DMS53 treated with DMSO at 0.1 percent for 48 hours (cell line): ENCODE results near the gene ZNF516.

Experiments
- DNase-seq: peaks from one replicate; lab custom pipeline; 2025; ENCODE audit not compliant: unreplicated experiment; lab: John Stamatoyannopoulos, UW

ZNF516 gene

GRCh38 chr18:76443519-76444445, 51.3 kb downstream of the ZNF516 start:
- DNase-seq = no peak

- no peak for DNase-seq
These were observed 52.5 kb downstream of the ZNF516 start for GRCh38 chr18:76442413-76443171.

- DNase-seq = no peak
These were observed 53.2 kb downstream of the ZNF516 start for GRCh38 chr18:76441668-76442412.

- DNase-seq = no peak
These were observed 53.9 kb downstream of the ZNF516 start for GRCh38 chr18:76441002-76441667.

GRCh38 chr18:76437910-76438309, 57.1 kb downstream of the ZNF516 start:
- DNase-seq = no peak

GRCh38 chr18:76437011-76437410, 58.0 kb downstream of the ZNF516 start:
- no peak for DNase-seq

- DNase-seq = no peak
These were observed 58.7 kb downstream of the ZNF516 start for GRCh38 chr18:76436342-76436741.

- no peak for DNase-seq
These were observed 59.6 kb downstream of the ZNF516 start for GRCh38 chr18:76435316-76435989.

- DNase-seq = no peak
These were observed 60.6 kb downstream of the ZNF516 start for GRCh38 chr18:76434452-76434851.

- no peak for DNase-seq
These were observed 61.3 kb downstream of the ZNF516 start for GRCh38 chr18:76433788-76434187.

GRCh38 chr18:76432970-76433767, 61.9 kb downstream of the ZNF516 start:
- DNase-seq = no peak

GRCh38 chr18:76432274-76432755, 62.7 kb downstream of the ZNF516 start:
- no peak for DNase-seq

GRCh38 chr18:76431437-76432273, 63.4 kb downstream of the ZNF516 start:
- DNase-seq = no peak

GRCh38 chr18:76430636-76431035, 64.4 kb downstream of the ZNF516 start:
- DNase-seq = no peak

GRCh38 chr18:76429262-76430126, 65.5 kb downstream of the ZNF516 start:
- DNase-seq = no peak

- DNase-seq = no peak
These were observed 66.4 kb downstream of the ZNF516 start for GRCh38 chr18:76428396-76429261.
